H9 (cell line): ENCODE data around the gene FAM20A. TPM values are rescaled to one million over a fixed set of nuclear protein-coding genes. Genes with fewer than 3 reads are reported as not detected.

Experiments
- DNase-seq: peaks from one replicate; pipeline ENCODE4 v3.0.0-alpha.2; 2017
- H2AFZ ChIP-seq: one replicate; pipeline ENCODE4 v1.6.1; 2013; ENCODE audit warnings: mild to moderate bottlenecking, low read length, control low read depth, moderate library complexity
- H2AK5ac ChIP-seq: 2 replicates; pipeline ENCODE4 v1.6.1; 2013; ENCODE audit warnings: low read length, control low read depth, mixed read lengths; ENCODE audit not compliant: insufficient read length
- H2BK120ac ChIP-seq: one replicate; pipeline ENCODE4 v1.6.1; 2013; ENCODE audit warnings: low read depth, mild to moderate bottlenecking, low read length, control low read depth, inconsistent platforms; ENCODE audit not compliant: poor library complexity, severe bottlenecking
- H2BK12ac ChIP-seq: 2 replicates; pipeline ENCODE4 v1.6.1; 2013; ENCODE audit warnings: low read length, control low read depth, mixed read lengths, low read depth; ENCODE audit not compliant: insufficient read length
- H2BK15ac ChIP-seq: 2 replicates; pipeline ENCODE4 v1.6.1; 2013; ENCODE audit warnings: low read depth, low read length, control low read depth
- H2BK20ac ChIP-seq: one replicate; pipeline ENCODE4 v1.6.1; 2013; ENCODE audit warnings: low read depth, mild to moderate bottlenecking, low read length, control low read depth, inconsistent platforms; ENCODE audit not compliant: poor library complexity, severe bottlenecking
- H2BK5ac ChIP-seq: 2 replicates; pipeline ENCODE4 v1.6.1; 2013; ENCODE audit warnings: low read length, control low read depth, mixed read lengths; ENCODE audit not compliant: insufficient read length
- H3K14ac ChIP-seq: 2 replicates; pipeline ENCODE4 v1.6.1; 2013; ENCODE audit warnings: low read length, control low read depth; ENCODE audit not compliant: insufficient read depth
- H3K18ac ChIP-seq: 2 replicates; pipeline ENCODE4 v1.6.1; 2013; ENCODE audit warnings: low read depth, mild to moderate bottlenecking, mixed read lengths, low read length, control low read depth; ENCODE audit not compliant: insufficient read length
- H3K23ac ChIP-seq: 2 replicates; pipeline ENCODE4 v1.6.1; 2013; ENCODE audit warnings: low read length, control low read depth, mixed read lengths, low read depth; ENCODE audit not compliant: insufficient read length
- H3K23me2 ChIP-seq: 2 replicates; pipeline ENCODE4 v1.6.1; 2013; ENCODE audit warnings: low read depth, mild to moderate bottlenecking, mixed read lengths, low read length, control low read depth; ENCODE audit not compliant: insufficient read length, poor library complexity, severe bottlenecking
- H3K27ac ChIP-seq: 2 replicates; pipeline ENCODE4 v1.5.1; 2013; ENCODE audit warnings: low read length, control low read depth, mixed read lengths, low read depth; ENCODE audit not compliant: insufficient read length
- H3K27me3 ChIP-seq: 2 replicates; pipeline ENCODE4 v1.6.1; 2013; ENCODE audit warnings: low read length, control low read depth, inconsistent platforms; ENCODE audit not compliant: insufficient read depth
- H3K4ac ChIP-seq: 2 replicates; pipeline ENCODE4 v1.6.1; 2013; ENCODE audit warnings: low read depth, mild to moderate bottlenecking, control low read depth, inconsistent platforms, low read length, moderate library complexity
- H3K4me1 ChIP-seq: 2 replicates; pipeline ENCODE4 v1.6.1; 2013; ENCODE audit warnings: low read length, control low read depth, inconsistent platforms; ENCODE audit not compliant: insufficient read depth
- H3K4me2 ChIP-seq: 2 replicates; pipeline ENCODE4 v1.6.1; 2013; ENCODE audit warnings: low read length, control low read depth, mixed read lengths; ENCODE audit not compliant: insufficient read length, insufficient read depth
- H3K56ac ChIP-seq: 2 replicates; pipeline ENCODE4 v1.6.1; 2013; ENCODE audit warnings: low read depth, mild to moderate bottlenecking, mixed read lengths, low read length, control low read depth; ENCODE audit not compliant: insufficient read length
- H3K79me1 ChIP-seq: 2 replicates; pipeline ENCODE4 v1.6.1; 2013; ENCODE audit warnings: low read depth, mild to moderate bottlenecking, moderate library complexity, low read length, control low read depth, inconsistent platforms; ENCODE audit not compliant: insufficient read depth, poor library complexity, severe bottlenecking
- H3K79me2 ChIP-seq: 2 replicates; pipeline ENCODE4 v1.6.1; 2013; ENCODE audit warnings: low read length, control low read depth, inconsistent platforms; ENCODE audit not compliant: insufficient read depth
- H3K9ac ChIP-seq: 2 replicates; pipeline ENCODE4 v1.6.1; 2013; ENCODE audit warnings: low read length, control low read depth, mixed read lengths; ENCODE audit not compliant: insufficient read length; ENCODE audit errors: extremely low read depth
- H3K9me3 ChIP-seq: one replicate; pipeline ENCODE4 v1.6.1; 2013; ENCODE audit warnings: low read depth, low read length, inconsistent platforms; ENCODE audit not compliant: control insufficient read depth
- H3T11ph ChIP-seq: one replicate; pipeline ENCODE4 v1.6.1; 2013; ENCODE audit warnings: mild to moderate bottlenecking, low read length, control low read depth, inconsistent platforms
- H4K20me1 ChIP-seq: one replicate; pipeline ENCODE4 v1.6.1; 2013; ENCODE audit not compliant: control insufficient read depth, insufficient read length, insufficient read depth
- H4K5ac ChIP-seq: 2 replicates; pipeline ENCODE4 v1.6.1; 2013; ENCODE audit warnings: low read depth, mild to moderate bottlenecking, mixed read lengths, low read length, control low read depth; ENCODE audit not compliant: insufficient read length
- H4K8ac ChIP-seq: replicated peaks from 2 replicates; pipeline ENCODE4 v1.6.1; 2013; ENCODE audit warnings: low read length, control low read depth, mixed read lengths, low read depth; ENCODE audit not compliant: insufficient read length
- H4K91ac ChIP-seq: 2 replicates; pipeline ENCODE4 v1.6.1; 2013; ENCODE audit warnings: low read depth, mild to moderate bottlenecking, moderate library complexity, mixed read lengths, low read length, control low read depth; ENCODE audit not compliant: insufficient read length
- H3K27ac Mint-ChIP-seq, 3 experiments: 2 replicates in 2 of 3; 3 replicates in 1 of 3; pipeline ENCODE4 v1.8.0; 2020 to 2021; ENCODE audit warnings: mixed read lengths in 3 of 3, mild to moderate bottlenecking in 1 of 3, moderate library complexity in 1 of 3
- H3K27me3 Mint-ChIP-seq: 2 replicates; pipeline ENCODE4 v1.8.0; 2021; ENCODE audit warnings: low read depth, mild to moderate bottlenecking, moderate library complexity, mixed read lengths
- H3K36me3 Mint-ChIP-seq, 3 experiments: 2 replicates in 2 of 3; 3 replicates in 1 of 3; pipeline ENCODE4 v1.8.0; 2020 to 2021; ENCODE audit warnings: low read depth in 3 of 3, mixed read lengths in 3 of 3; ENCODE audit not compliant: insufficient read depth in 1 of 3
- H3K4me1 Mint-ChIP-seq, 2 experiments: 2 replicates each; pipeline ENCODE4 v1.8.0; 2020; ENCODE audit warnings: mixed read lengths in 2 of 2
- H3K4me3 Mint-ChIP-seq, 2 experiments: 2 replicates in 1 of 2; 3 replicates in 1 of 2; pipeline ENCODE4 v1.8.0; 2020 to 2021; ENCODE audit warnings: mild to moderate bottlenecking in 2 of 2, mixed read lengths in 2 of 2, moderate library complexity in 1 of 2
- H3K9me3 Mint-ChIP-seq, 2 experiments: 2 replicates in 1 of 2; 3 replicates in 1 of 2; pipeline ENCODE4 v1.8.0; 2020; ENCODE audit warnings: mild to moderate bottlenecking in 2 of 2, mixed read lengths in 2 of 2, moderate library complexity in 1 of 2
- CTCF ChIP-seq: fragments of 200-600 bp; sonication (generic); conservative IDR thresholded peaks from 3 replicates; pipeline ENCODE4 v1.8.0; 2021; ENCODE audit warnings: antibody characterized with exemption, mild to moderate bottlenecking
- total RNA-seq: library from RNA; stranded (reverse); gene quantifications from 2 replicates; pipeline ENCODE4 v1.2.1, GENCODE V29; 2021

The FAM20A gene
- total RNA-seq, 1 experiment from 2014 or later, result 34.4 TPM

- Histone ChIP-seq H3T11ph (no peak overlapping the region), H2AFZ (no peak overlapping the region), H3K27me3 (no peaks in the 10 kb centered on the region), H4K20me1 (no peaks in the 10 kb centered on the region), H3K9me3 (peaks cover 7% of the 10 kb centered on the region), H3K14ac (no peak overlapping the region), H2AK5ac (no peak overlapping the region), H3K4ac (no peak overlapping the region), H2BK12ac (no peak overlapping the region), H3K79me2 (no peaks in the 10 kb centered on the region), H3K23me2 (no peaks in the 10 kb centered on the region), H3K4me1 (no peaks in the 10 kb centered on the region), H3K27ac (no peak overlapping the region), H4K91ac (no peak overlapping the region), H3K4me2 (no peak overlapping the region), H2BK15ac (no peak overlapping the region), H3K56ac (no peak overlapping the region), H3K9ac (no peak overlapping the region), H3K18ac (no peak overlapping the region), H4K5ac (no peak overlapping the region), H2BK20ac (no peak overlapping the region), H2BK120ac (no peak overlapping the region), H3K23ac (no peak overlapping the region), H2BK5ac (no peak overlapping the region), H4K8ac (no peak overlapping the region), H3K79me1 (no peaks in the 10 kb centered on the region)
- H3K4me3 Mint-ChIP-seq, result no peak overlapping the region
- no peak for TF ChIP-seq CTCF
- no peak overlapping the region for H3K27ac Mint-ChIP-seq
- H3K4me1 Mint-ChIP-seq, result peaks cover 3 to 7% of the 10 kb centered on the region in 2 experiments; a peak in 3 of 4 replicates
- peaks cover 7 to 40% (median 26%) of the 10 kb centered on the region in 3 experiments for H3K36me3 Mint-ChIP-seq
- H3K27me3 Mint-ChIP-seq, result no peaks in the 10 kb centered on the region; the same call in 1 of the 2 replicates
- H3K9me3 Mint-ChIP-seq, result peaks cover 34 to 40% of the 10 kb centered on the region in 2 experiments
- DNase-seq, result no peak
Measured at GRCh38 chr17:68612923-68613292, 11.7 kb upstream of the FAM20A start.
